Measurements from ENCODE around the gene CHST10. TPM values are rescaled to one million over a fixed set of nuclear protein-coding genes. Genes with fewer than 3 reads are reported as not detected.

Gene CHST10
- polyA plus RNA-seq, 1 donor from 2014 or later, result 76.1 TPM

DNA sequence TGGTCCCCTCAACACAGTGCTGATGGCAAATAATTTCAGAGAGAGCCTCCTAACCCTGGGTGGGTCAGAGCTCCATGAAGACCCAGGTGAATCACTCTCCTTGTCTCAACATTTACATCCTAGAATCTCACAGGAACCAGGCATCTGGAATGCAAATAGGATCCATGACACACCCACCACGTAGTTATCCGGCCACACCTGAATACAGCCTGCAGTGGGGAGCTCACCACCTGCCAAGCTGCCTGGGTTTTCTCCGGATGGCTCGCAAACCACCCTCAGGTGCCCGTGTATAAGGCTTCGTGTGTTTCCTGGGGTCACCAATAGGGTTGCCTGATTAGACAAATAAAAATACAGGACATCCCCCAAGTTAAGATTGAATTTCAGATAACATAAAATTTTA, 9.9 kb downstream of the CHST10 start:
- TF ChIP-seq, protein P1, sequence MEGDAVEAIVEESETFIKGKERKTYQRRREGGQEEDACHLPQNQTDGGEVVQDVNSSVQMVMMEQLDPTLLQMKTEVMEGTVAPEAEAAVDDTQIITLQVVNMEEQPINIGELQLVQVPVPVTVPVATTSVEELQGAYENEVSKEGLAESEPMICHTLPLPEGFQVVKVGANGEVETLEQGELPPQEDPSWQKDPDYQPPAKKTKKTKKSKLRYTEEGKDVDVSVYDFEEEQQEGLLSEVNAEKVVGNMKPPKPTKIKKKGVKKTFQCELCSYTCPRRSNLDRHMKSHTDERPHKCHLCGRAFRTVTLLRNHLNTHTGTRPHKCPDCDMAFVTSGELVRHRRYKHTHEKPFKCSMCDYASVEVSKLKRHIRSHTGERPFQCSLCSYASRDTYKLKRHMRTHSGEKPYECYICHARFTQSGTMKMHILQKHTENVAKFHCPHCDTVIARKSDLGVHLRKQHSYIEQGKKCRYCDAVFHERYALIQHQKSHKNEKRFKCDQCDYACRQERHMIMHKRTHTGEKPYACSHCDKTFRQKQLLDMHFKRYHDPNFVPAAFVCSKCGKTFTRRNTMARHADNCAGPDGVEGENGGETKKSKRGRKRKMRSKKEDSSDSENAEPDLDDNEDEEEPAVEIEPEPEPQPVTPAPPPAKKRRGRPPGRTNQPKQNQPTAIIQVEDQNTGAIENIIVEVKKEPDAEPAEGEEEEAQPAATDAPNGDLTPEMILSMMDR (IDR thresholded peaks at IDR 0.05; ENCODE audit: poor library complexity, severe bottlenecking), result no peak
- TF ChIP-seq RAD21 (conservative IDR thresholded peaks at IDR 0.05) (no peak), TAF1 (IDR thresholded peaks at IDR 0.05; ENCODE audit: low read depth) (no peak), EP300 (conservative IDR thresholded peaks at IDR 0.05; ENCODE audit: poor library complexity, severe bottlenecking) (no peak), EZH2 (IDR thresholded peaks at IDR 0.05; ENCODE audit: borderline replicate concordance, insufficient read depth, low read length, poor library complexity, severe bottlenecking) (no peak), MXI1 (conservative IDR thresholded peaks at IDR 0.05; ENCODE audit: poor library complexity, severe bottlenecking) (no peak), POLR2AphosphoS5 (IDR thresholded peaks at IDR 0.05) (no peak), SMC3 (conservative IDR thresholded peaks at IDR 0.05; ENCODE audit: poor library complexity) (no peak)
- TF ChIP-seq, protein P2, sequence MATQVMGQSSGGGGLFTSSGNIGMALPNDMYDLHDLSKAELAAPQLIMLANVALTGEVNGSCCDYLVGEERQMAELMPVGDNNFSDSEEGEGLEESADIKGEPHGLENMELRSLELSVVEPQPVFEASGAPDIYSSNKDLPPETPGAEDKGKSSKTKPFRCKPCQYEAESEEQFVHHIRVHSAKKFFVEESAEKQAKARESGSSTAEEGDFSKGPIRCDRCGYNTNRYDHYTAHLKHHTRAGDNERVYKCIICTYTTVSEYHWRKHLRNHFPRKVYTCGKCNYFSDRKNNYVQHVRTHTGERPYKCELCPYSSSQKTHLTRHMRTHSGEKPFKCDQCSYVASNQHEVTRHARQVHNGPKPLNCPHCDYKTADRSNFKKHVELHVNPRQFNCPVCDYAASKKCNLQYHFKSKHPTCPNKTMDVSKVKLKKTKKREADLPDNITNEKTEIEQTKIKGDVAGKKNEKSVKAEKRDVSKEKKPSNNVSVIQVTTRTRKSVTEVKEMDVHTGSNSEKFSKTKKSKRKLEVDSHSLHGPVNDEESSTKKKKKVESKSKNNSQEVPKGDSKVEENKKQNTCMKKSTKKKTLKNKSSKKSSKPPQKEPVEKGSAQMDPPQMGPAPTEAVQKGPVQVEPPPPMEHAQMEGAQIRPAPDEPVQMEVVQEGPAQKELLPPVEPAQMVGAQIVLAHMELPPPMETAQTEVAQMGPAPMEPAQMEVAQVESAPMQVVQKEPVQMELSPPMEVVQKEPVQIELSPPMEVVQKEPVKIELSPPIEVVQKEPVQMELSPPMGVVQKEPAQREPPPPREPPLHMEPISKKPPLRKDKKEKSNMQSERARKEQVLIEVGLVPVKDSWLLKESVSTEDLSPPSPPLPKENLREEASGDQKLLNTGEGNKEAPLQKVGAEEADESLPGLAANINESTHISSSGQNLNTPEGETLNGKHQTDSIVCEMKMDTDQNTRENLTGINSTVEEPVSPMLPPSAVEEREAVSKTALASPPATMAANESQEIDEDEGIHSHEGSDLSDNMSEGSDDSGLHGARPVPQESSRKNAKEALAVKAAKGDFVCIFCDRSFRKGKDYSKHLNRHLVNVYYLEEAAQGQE (IDR thresholded peaks at IDR 0.05; ENCODE audit: borderline replicate concordance), result no peak
- Histone ChIP-seq H3K27ac (ENCODE audit: low read length) (no peak overlapping the region), H3K9ac (ENCODE audit: low read length) (no peak overlapping the region)

DNA sequence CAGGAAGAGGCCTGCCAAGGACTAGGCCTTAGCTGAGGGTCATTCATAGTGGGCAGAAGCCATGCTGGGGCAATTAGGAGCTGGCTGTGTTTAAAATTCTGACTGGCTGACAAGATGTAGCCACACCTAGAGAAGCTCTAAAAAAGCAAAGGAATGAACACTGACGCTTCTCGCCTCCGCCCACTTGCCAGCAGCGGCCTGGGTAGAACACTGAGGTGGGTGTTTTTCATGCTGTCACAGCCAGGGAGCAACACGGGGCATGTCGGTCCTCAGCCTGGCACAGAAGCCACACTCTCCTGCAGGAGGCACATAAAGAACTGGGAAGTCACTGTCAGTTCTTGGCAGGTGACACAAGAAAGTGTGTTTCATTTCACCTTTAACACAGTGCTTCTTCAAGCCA, 10.4 kb downstream of the CHST10 start:
- no peak overlapping the region for H3K27ac ChIP-seq (ENCODE audit: low read length)

More for the DNA sequence above, 9.9 kb downstream of the CHST10 start:
- Histone ChIP-seq H3F3A (ENCODE audit: insufficient read depth, low read length, poor library complexity, severe bottlenecking) (no peaks in the 10 kb centered on the region), H2AFZ (ENCODE audit: low read depth, low read length) (no peak overlapping the region), H3K79me2 (replicated peaks; ENCODE audit: insufficient read depth, low read length) (peaks cover 27% of the 10 kb centered on the region), H3K36me3 (ENCODE audit: insufficient read depth, low read length) (no peaks in the 10 kb centered on the region), H3K4me3 (ENCODE audit: low read length) (no peak overlapping the region), H4K20me1 (ENCODE audit: insufficient read depth) (no peaks in the 10 kb centered on the region), H3K27me3 (ENCODE audit: insufficient read depth, low read depth, low read length) (no peaks in the 10 kb centered on the region), H3K9me3 (ENCODE audit: low read length) (no peaks in the 10 kb centered on the region), H3K9me2 (ENCODE audit: insufficient read depth, low read length) (no peaks in the 10 kb centered on the region), H3K4me2 (ENCODE audit: low read length) (no peak overlapping the region)

More for the DNA sequence above, 10.4 kb downstream of the CHST10 start:
- TF ChIP-seq POLR2AphosphoS5 (IDR thresholded peaks at IDR 0.05) (no peak), EP300 (conservative IDR thresholded peaks at IDR 0.05; ENCODE audit: poor library complexity, severe bottlenecking) (no peak), RAD21 (conservative IDR thresholded peaks at IDR 0.05) (no peak), SMC3 (conservative IDR thresholded peaks at IDR 0.05; ENCODE audit: poor library complexity) (no peak), EZH2 (IDR thresholded peaks at IDR 0.05; ENCODE audit: borderline replicate concordance, insufficient read depth, low read length, poor library complexity, severe bottlenecking) (no peak)
- TF ChIP-seq, protein P2 (IDR thresholded peaks at IDR 0.05; ENCODE audit: borderline replicate concordance), result no peak
- Histone ChIP-seq H3K9me3 (ENCODE audit: low read length) (no peaks in the 10 kb centered on the region), H3K79me2 (replicated peaks; ENCODE audit: insufficient read depth, low read length) (peaks cover 27% of the 10 kb centered on the region), H3K9ac (ENCODE audit: low read length) (no peak overlapping the region), H2AFZ (ENCODE audit: low read depth, low read length) (no peak overlapping the region), H3K9me2 (ENCODE audit: insufficient read depth, low read length) (no peaks in the 10 kb centered on the region), H4K20me1 (ENCODE audit: insufficient read depth) (no peaks in the 10 kb centered on the region), H3F3A (ENCODE audit: insufficient read depth, low read length, poor library complexity, severe bottlenecking) (no peaks in the 10 kb centered on the region), H3K4me2 (ENCODE audit: low read length) (no peak overlapping the region), H3K4me3 (ENCODE audit: low read length) (no peak overlapping the region), H3K36me3 (ENCODE audit: insufficient read depth, low read length) (no peaks in the 10 kb centered on the region), H3K27me3 (ENCODE audit: insufficient read depth, low read depth, low read length) (no peaks in the 10 kb centered on the region)

Measured in neural cell (in vitro differentiated cells).